IMR-90 (cell line): Measurements from ENCODE around the gene PCDHA8. TPM values are rescaled to one million over a fixed set of nuclear protein-coding genes. Genes with fewer than 3 reads are reported as not detected.

Experiments
- ATAC-seq: fragments of 200-7000 bp; cut with Tn5 transposase; 2 replicates; pipeline ENCODE4 v1.9.1; 2020; ENCODE audit warnings: low read depth, mild to moderate bottlenecking, moderate library complexity
- BruUV-seq: library from RNA; stranded (reverse); fragments of 400-500 nt; replicated peaks from 2 replicates; lab custom pipeline; 2021; lab: Mats Ljungman, UMichigan
- CTCF ChIA-PET: fragments of 300-600 bp; formaldehyde crosslinking; extraction: SDS; loops from one replicate; lab custom pipeline; 2021; ENCODE audit warnings: antibody characterized with exemption; lab: Yijun Ruan, JAX
- POLR2A ChIA-PET: fragments of 300-600 bp; sonication (Branson Sonifier 250); formaldehyde crosslinking; loops from one replicate; lab custom pipeline; 2022; ENCODE audit warnings: antibody characterized with exemption; ENCODE audit not compliant: unreplicated experiment; lab: Charles Lee
- DNase-seq: peaks from one replicate; pipeline ENCODE4 v3.0.0; 2013
- H2AFZ ChIP-seq: replicated peaks from 2 replicates; pipeline ENCODE3; 2013; ENCODE audit warnings: low read length, mild to moderate bottlenecking; ENCODE audit not compliant: poor library complexity
- H2AK5ac ChIP-seq: 2 replicates; pipeline ENCODE4 v1.6.1; 2013; ENCODE audit warnings: low read depth, low read length, inconsistent platforms
- H2AK9ac ChIP-seq: replicated peaks from 2 replicates; pipeline ENCODE3; 2013; ENCODE audit warnings: mild to moderate bottlenecking, low read depth, low read length, moderate library complexity; ENCODE audit not compliant: poor library complexity
- H2BK120ac ChIP-seq: 2 replicates; pipeline ENCODE4 v1.6.1; 2013; ENCODE audit warnings: low read depth, low read length, inconsistent platforms
- H2BK15ac ChIP-seq: 3 replicates; pipeline ENCODE4 v1.6.1; 2013; ENCODE audit warnings: low read depth, low read length, inconsistent platforms
- H2BK20ac ChIP-seq: 2 replicates; pipeline ENCODE4 v1.6.1; 2013; ENCODE audit warnings: low read depth, mild to moderate bottlenecking, inconsistent platforms, low read length, moderate library complexity
- H2BK5ac ChIP-seq: 2 replicates; pipeline ENCODE4 v1.6.1; 2013; ENCODE audit warnings: mild to moderate bottlenecking, low read depth, low read length, inconsistent platforms; ENCODE audit not compliant: poor library complexity, severe bottlenecking
- H3K14ac ChIP-seq: replicated peaks from 2 replicates; pipeline ENCODE4 v1.6.1; 2013; ENCODE audit warnings: low read depth, low read length, inconsistent platforms
- H3K18ac ChIP-seq: 2 replicates; pipeline ENCODE4 v1.6.1; 2013; ENCODE audit warnings: low read depth, low read length, control low read depth
- H3K23ac ChIP-seq: 2 replicates; pipeline ENCODE4 v1.6.1; 2013; ENCODE audit warnings: low read depth, low read length, inconsistent platforms
- H3K27ac ChIP-seq: 2 replicates; pipeline ENCODE4 v1.5.1; 2013; ENCODE audit warnings: mild to moderate bottlenecking, control low read depth, low read length; ENCODE audit not compliant: insufficient read depth
- H3K27me3 ChIP-seq: 2 replicates; pipeline ENCODE4 v1.6.1; 2013; ENCODE audit warnings: low read length; ENCODE audit not compliant: control insufficient read depth, insufficient read depth
- H3K36me3 ChIP-seq: 2 replicates; pipeline ENCODE4 v1.6.1; 2013; ENCODE audit warnings: low read length, mixed read lengths; ENCODE audit not compliant: control insufficient read depth, insufficient read depth
- H3K4ac ChIP-seq: 2 replicates; pipeline ENCODE4 v1.6.1; 2013; ENCODE audit warnings: low read depth, low read length, inconsistent platforms
- H3K4me1 ChIP-seq: 2 replicates; pipeline ENCODE4 v1.6.1; 2013; ENCODE audit warnings: low read length, mixed read lengths; ENCODE audit not compliant: control insufficient read depth, insufficient read depth
- H3K4me2 ChIP-seq: 2 replicates; pipeline ENCODE4 v1.6.1; 2013; ENCODE audit warnings: low read depth, mild to moderate bottlenecking, control low read depth, low read length, moderate library complexity
- H3K4me3 ChIP-seq: 2 replicates; pipeline ENCODE4 v1.5.1; 2013; ENCODE audit warnings: low read depth, mild to moderate bottlenecking, control low read depth, low read length, moderate library complexity; ENCODE audit not compliant: insufficient read depth
- H3K56ac ChIP-seq: 2 replicates; pipeline ENCODE4 v1.6.1; 2013; ENCODE audit warnings: low read length, inconsistent platforms; ENCODE audit not compliant: insufficient read depth; ENCODE audit errors: extremely low read depth
- H3K79me1 ChIP-seq, 2 experiments: 2 replicates each; pipeline ENCODE4 v1.6.1; 2013; ENCODE audit warnings: low read length in 2 of 2, inconsistent platforms in 1 of 2, low read depth in 1 of 2
- H3K9ac ChIP-seq: 2 replicates; pipeline ENCODE4 v1.6.1; 2013; ENCODE audit warnings: low read depth, low read length, control low read depth
- H3K9me1 ChIP-seq: 2 replicates; pipeline ENCODE4 v1.6.1; 2013; ENCODE audit warnings: low read length, inconsistent platforms; ENCODE audit not compliant: insufficient read depth
- H3K9me3 ChIP-seq: 2 replicates; pipeline ENCODE4 v1.6.1; 2013; ENCODE audit warnings: low read length; ENCODE audit not compliant: control insufficient read depth, insufficient read depth
- H4K20me1 ChIP-seq: 2 replicates; pipeline ENCODE4 v1.6.1; 2013; ENCODE audit warnings: low read length, inconsistent platforms; ENCODE audit not compliant: insufficient read depth
- H4K5ac ChIP-seq: 2 replicates; pipeline ENCODE4 v1.6.1; 2013; ENCODE audit warnings: mild to moderate bottlenecking, low read depth, low read length, control low read depth
- H4K8ac ChIP-seq, 2 experiments: 2 replicates each; pipeline ENCODE4 v1.6.1; 2013; ENCODE audit warnings: low read depth in 2 of 2, low read length in 2 of 2, control low read depth in 1 of 2, inconsistent platforms in 1 of 2
- H4K91ac ChIP-seq: 2 replicates; pipeline ENCODE4 v1.6.1; 2013; ENCODE audit warnings: low read depth, low read length, inconsistent platforms; ENCODE audit not compliant: insufficient read depth
- CEBPB ChIP-seq: IDR thresholded peaks from 2 replicates; pipeline ENCODE4 v1.6.1; 2012; ENCODE audit warnings: low read depth, low read length, improper control_type of control experiment
- CHD1 ChIP-seq: IDR thresholded peaks from 2 replicates; pipeline ENCODE4 v1.6.1; 2012; ENCODE audit warnings: low read depth, low read length, improper control_type of control experiment
- ELK1 ChIP-seq: fragments of 150-350 bp; IDR thresholded peaks from 2 replicates; pipeline ENCODE4 v1.6.1; 2016; ENCODE audit warnings: low read depth, mild to moderate bottlenecking, low read length, moderate library complexity, borderline replicate concordance
- MAZ ChIP-seq: IDR thresholded peaks from 2 replicates; pipeline ENCODE4 v1.6.1; 2012; ENCODE audit warnings: low read depth, mild to moderate bottlenecking, low read length, improper control_type of control experiment, moderate library complexity, borderline replicate concordance
- MXI1 ChIP-seq: IDR thresholded peaks from 2 replicates; pipeline ENCODE4 v1.6.1; 2012; ENCODE audit warnings: low read depth, mild to moderate bottlenecking, low read length, moderate library complexity, borderline replicate concordance
- NFE2L2 ChIP-seq: fragments of 150-350 bp; IDR thresholded peaks from 2 replicates; pipeline ENCODE4 v1.6.1; 2016; ENCODE audit warnings: low read depth, mild to moderate bottlenecking, low read length
- RAD21 ChIP-seq: IDR thresholded peaks from 2 replicates; pipeline ENCODE4 v1.6.1; 2012; ENCODE audit warnings: low read length, improper control_type of control experiment
- RFX5 ChIP-seq: IDR thresholded peaks from 2 replicates; pipeline ENCODE4 v1.8.0; 2012; ENCODE audit warnings: low read depth, mild to moderate bottlenecking, low read length, moderate library complexity
- SMC3 ChIP-seq: fragments of 150-350 bp; IDR thresholded peaks from 2 replicates; pipeline ENCODE4 v1.6.1; 2016; ENCODE audit warnings: low read depth, mild to moderate bottlenecking, antibody characterized with exemption, low read length, moderate library complexity
- USF2 ChIP-seq: fragments of 150-350 bp; IDR thresholded peaks from 2 replicates; pipeline ENCODE4 v1.6.1; 2017; ENCODE audit warnings: mild to moderate bottlenecking, antibody characterized with exemption, low read length, low read depth
- WGBS, 2 experiments: methylation state at CpG; one replicate each; pipeline versions ENCODE4 v1.1.5 to v1.1.7; 2013; ENCODE audit warnings: missing lambda C conversion rate in 2 of 2; ENCODE audit not compliant: insufficient read length in 1 of 2; ENCODE audit errors: extremely low coverage in 2 of 2; 5-methylcytosine and 5-hydroxymethylcytosine counted together
- dilution Hi-C: fragments of 300-500 bp; cut with HindIII; formaldehyde crosslinking; loops from one replicate; pipeline ENCODE4 v1.14.3; 2018; ENCODE audit warnings: low sequenced_read_pairs; ENCODE audit not compliant: unreplicated experiment
- in situ Hi-C: fragments of 300-500 bp; cut with MboI; formaldehyde crosslinking; loops from 3 replicates; pipeline ENCODE4 v1.14.3; 2019; ENCODE audit warnings: low sequenced_read_pairs, inconsistent platforms, mixed read lengths
- intact Hi-C: fragments of 100-400 bp; cut with micrococcal nuclease; formaldehyde crosslinking; loops from 2 replicates; pipeline ENCODE4 v1.10.0; 2022
- polyA plus RNA-seq, 3 experiments: library from polyadenylated mRNA; depleted of rRNA; stranded (reverse); fragments of >200 nt; gene quantifications; 2 replicates each; pipeline ENCODE4 v1.2.3, GENCODE V29; 2012; ENCODE audit warnings: low replicate concordance in 1 of 3
- total RNA-seq: library from RNA; depleted of rRNA; stranded (reverse); fragments of >200 nt; gene quantifications from 2 replicates; pipeline ENCODE4 v1.2.3, GENCODE V29; 2012

Gene PCDHA8
- total and polyA plus RNA-seq, 2 of the 4 experiments (the other 2 are of a cell fraction) = under 0.01 to 0.02 TPM

- ATAC-seq = no peak
- WGBS, 2 experiments = 50% methylated on average over 14 of the region's 37 CpGs; no CpG with 5 or more reads in 1 of the 2 experiments
Observed at GRCh38 chr5:140877262-140877581, 36.2 kb downstream of the PCDHA8 start.

More at GRCh38 chr5:140877262-140877581, 36.2 kb downstream of the PCDHA8 start:
- H3K14ac ChIP-seq = no peak overlapping the region
- no peak overlapping the region for H3K27ac ChIP-seq
- H3K9me3 ChIP-seq = peaks cover 18% of the 10 kb centered on the region
- H4K8ac ChIP-seq = no peak overlapping the region
- no peak overlapping the region for H3K18ac ChIP-seq
- H3K9ac ChIP-seq = no peak overlapping the region
- no peaks in the 10 kb centered on the region for H3K79me1 ChIP-seq
- no peaks in the 10 kb centered on the region for H4K20me1 ChIP-seq
- intact Hi-C loops (no loop called here), dilution Hi-C loops (no loop called here), in situ Hi-C loops (no loop called here)
- H2BK120ac ChIP-seq = no peak overlapping the region
- H2BK5ac ChIP-seq = no peak overlapping the region
- H3K4me1 ChIP-seq = no peaks in the 10 kb centered on the region
- H3K9me1 ChIP-seq = no peaks in the 10 kb centered on the region
- H4K91ac ChIP-seq = no peak overlapping the region
- H3K4ac ChIP-seq = no peak overlapping the region
- no peak overlapping the region for H3K23ac ChIP-seq
- ChIA-PET POLR2A (no interaction called here), CTCF (no interaction called here)
- no peaks in the 10 kb centered on the region for H3K27me3 ChIP-seq
- BruUV-seq = no TSS peak
- no peak overlapping the region for H2AK9ac ChIP-seq
- no peak overlapping the region for H2AK5ac ChIP-seq
- no peak for DNase-seq
- TF ChIP-seq USF2 (no peak), RFX5 (no peak), NFE2L2 (no peak), MAZ (no peak), ELK1 (no peak), CHD1 (no peak), SMC3 (no peak), RAD21 (no peak), CEBPB (no peak), MXI1 (no peak)
- no peak overlapping the region for H3K4me3 ChIP-seq
- H3K56ac ChIP-seq = no peak overlapping the region
- H2BK15ac ChIP-seq = no peak overlapping the region
- H2AFZ ChIP-seq = no peak overlapping the region
- H3K36me3 ChIP-seq = no peaks in the 10 kb centered on the region
- H2BK20ac ChIP-seq = no peak overlapping the region
- H3K4me2 ChIP-seq = no peak overlapping the region
- no peak overlapping the region for H4K5ac ChIP-seq
